Activated CD4-positive, alpha-beta T cell treated with anti-CD3 and anti-CD28 coated beads, Interleukin-2, amount 10 ng/mL, durations not matched to agents 7 days and 5 days (primary cell): ENCODE data around the gene KLHL22. TPM values are rescaled to one million over a fixed set of nuclear protein-coding genes. Genes with fewer than 3 reads are reported as not detected.
"Not testable (repeated sequence)": the region's sequence is repeated elsewhere in the genome, so short reads cannot be mapped to it uniquely, and the experiment has no call there.

Experiments used
- CTCF ChIA-PET: fragments of 350-600 bp; sonication (Branson Sonifier 250); formaldehyde crosslinking; loops from one replicate; lab custom pipeline; 2021; ENCODE audit warnings: antibody characterized with exemption; lab: Charles Lee
- POLR2A ChIA-PET: fragments of 350-600 bp; sonication (Branson Sonifier 250); formaldehyde crosslinking; loops from one replicate; lab custom pipeline; 2021; ENCODE audit warnings: antibody characterized with exemption; lab: Charles Lee
- DNase-seq: peaks from one replicate; pipeline ENCODE4 v3.0.0-alpha.2; 2020
- H3K27ac Mint-ChIP-seq: one replicate; pipeline ENCODE4 v1.8.0; 2021; ENCODE audit warnings: mild to moderate bottlenecking, moderate library complexity, mixed read lengths
- H3K27me3 Mint-ChIP-seq: one replicate; pipeline ENCODE4 v1.8.0; 2021; ENCODE audit warnings: mixed read lengths
- H3K36me3 Mint-ChIP-seq: one replicate; pipeline ENCODE4 v1.8.0; 2021; ENCODE audit warnings: low read depth, mixed read lengths
- H3K4me1 Mint-ChIP-seq: one replicate; pipeline ENCODE4 v1.8.0; 2021; ENCODE audit warnings: mixed read lengths
- H3K4me3 Mint-ChIP-seq: one replicate; pipeline ENCODE4 v1.8.0; 2021; ENCODE audit warnings: mild to moderate bottlenecking, moderate library complexity, mixed read lengths
- H3K9me3 Mint-ChIP-seq: one replicate; pipeline ENCODE4 v1.8.0; 2021; ENCODE audit warnings: mixed read lengths
- total RNA-seq, 2 experiments: library from RNA; stranded (reverse); gene quantifications; one replicate each; pipeline ENCODE4 v1.2.3, GENCODE V29; 2021

Gene KLHL22
- total RNA-seq, 2 experiments from 2014 or later: 38.7 to 40.1 TPM

- POLR2A ChIA-PET: interaction anchor here (0.7 kb wide), 1 partner anchor 42 kb away, joined by 3 read pairs; no protein-coding TSS in a partner anchor
- H3K4me3 Mint-ChIP-seq: no peak overlapping the region
- no peak for DNase-seq
- H3K27me3 Mint-ChIP-seq: no peaks in the 10 kb centered on the region
- no peak overlapping the region for H3K27ac Mint-ChIP-seq
- H3K4me1 Mint-ChIP-seq: peaks cover 40% of the 10 kb centered on the region
- no peaks in the 10 kb centered on the region for H3K9me3 Mint-ChIP-seq
- CTCF ChIA-PET: interaction anchor here (1.4 kb wide), 1 partner anchor 18 kb away, joined by 4 read pairs; no protein-coding TSS in a partner anchor
- H3K36me3 Mint-ChIP-seq: peaks cover 24% of the 10 kb centered on the region
Measured at GRCh38 chr22:20490941-20491307, 4.7 kb downstream of the KLHL22 start.

DNA sequence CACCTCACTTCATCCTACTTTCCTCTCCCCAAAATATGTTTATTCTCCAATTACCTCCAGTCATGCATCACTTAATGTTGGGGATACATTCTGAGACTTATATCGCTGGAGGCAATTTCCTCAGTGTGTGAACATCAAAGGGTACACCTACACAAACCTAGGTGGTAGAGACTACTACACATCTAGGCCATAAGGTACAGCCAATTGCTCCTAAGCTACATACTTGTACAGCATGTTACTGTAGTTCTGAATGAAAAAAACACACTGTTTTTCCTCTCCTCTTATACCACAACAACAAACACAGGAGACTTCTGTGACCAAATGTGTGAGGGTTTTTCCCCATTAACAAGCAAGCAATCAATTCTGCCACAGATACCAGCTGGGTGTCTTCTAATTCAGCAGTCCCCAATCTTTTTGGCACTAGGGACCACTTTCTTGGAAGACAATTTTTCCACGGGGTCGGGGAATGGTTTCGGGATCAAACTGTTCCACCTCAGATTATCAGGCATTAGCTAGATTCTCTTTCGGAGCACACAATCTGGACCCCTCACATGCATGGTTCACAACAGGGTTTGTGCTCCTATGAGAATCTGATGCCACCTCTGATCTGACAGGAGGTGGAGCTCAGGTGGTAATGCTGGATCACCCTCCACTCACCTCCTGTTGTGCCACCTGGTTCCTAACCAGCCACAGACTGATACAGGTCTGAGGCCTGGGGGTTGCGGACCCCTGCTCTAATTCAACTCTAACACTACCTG lies 5.2 kb downstream of the KLHL22 start:
- ChIA-PET POLR2A (interaction anchor here (0.6 to 0.7 kb wide), 2 partner anchors 42 to 93 kb away, joined by 3 to 4 read pairs; no protein-coding TSS in a partner anchor), CTCF (interaction anchor here (1.4 kb wide), 1 partner anchor 18 kb away, joined by 4 read pairs; no protein-coding TSS in a partner anchor)
- H3K4me1 Mint-ChIP-seq: peaks cover 41% of the 10 kb centered on the region

DNA sequence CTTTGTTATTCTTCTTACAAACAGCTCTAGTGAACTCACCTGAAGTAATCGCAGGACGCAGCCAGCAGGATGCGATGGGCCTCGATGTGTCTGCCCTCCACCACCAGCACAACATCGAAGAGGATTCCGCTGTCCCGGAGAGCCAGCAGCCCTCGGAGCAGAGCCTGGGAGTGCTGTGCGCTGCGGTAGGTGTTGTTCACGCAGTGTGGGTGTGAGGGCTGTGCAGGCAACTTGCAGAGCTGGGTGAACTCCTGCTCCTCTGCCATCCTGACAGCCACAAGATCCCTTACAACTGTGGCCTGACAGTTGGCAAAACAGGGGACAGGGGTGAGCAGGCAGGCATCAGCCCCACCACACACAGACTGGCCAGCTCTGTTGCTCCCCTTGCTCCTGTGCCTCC lies 6.6 kb downstream of the KLHL22 start:
- Mint-ChIP-seq H3K4me3 (no peak overlapping the region), H3K36me3 (peaks cover 21% of the 10 kb centered on the region), H3K4me1 (peaks cover 35% of the 10 kb centered on the region), H3K27me3 (no peaks in the 10 kb centered on the region), H3K9me3 (no peaks in the 10 kb centered on the region), H3K27ac (no peak overlapping the region)
- no peak for DNase-seq
- POLR2A ChIA-PET: no interaction called here
- CTCF ChIA-PET: no interaction called here

More for the DNA sequence above, 5.2 kb downstream of the KLHL22 start:
- no peak overlapping the region for H3K27ac Mint-ChIP-seq
- no peak for DNase-seq
- no peaks in the 10 kb centered on the region for H3K9me3 Mint-ChIP-seq
- no peak overlapping the region for H3K4me3 Mint-ChIP-seq
- no peaks in the 10 kb centered on the region for H3K27me3 Mint-ChIP-seq
- H3K36me3 Mint-ChIP-seq: peaks cover 24% of the 10 kb centered on the region

DNA sequence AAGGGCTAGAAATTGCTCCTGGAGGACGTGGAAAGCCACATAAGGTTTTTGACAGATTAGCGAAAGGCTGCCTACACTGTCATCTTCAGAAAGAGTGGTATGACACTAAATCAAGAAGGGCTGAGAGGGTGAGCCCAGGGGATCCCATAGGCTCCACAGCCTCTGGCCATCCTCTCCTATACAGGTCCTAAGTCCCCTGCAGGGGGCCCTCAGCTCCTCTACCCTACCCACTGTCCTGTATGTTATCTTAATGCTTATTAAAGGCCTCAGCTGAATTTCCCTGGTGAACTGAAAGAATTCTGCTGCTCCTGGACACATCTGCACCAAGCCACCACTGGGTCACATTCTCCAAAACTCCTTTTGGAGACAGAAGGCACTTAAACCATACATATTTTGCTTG lies 7.9 kb downstream of the KLHL22 start:
- H3K27me3 Mint-ChIP-seq: no peaks in the 10 kb centered on the region
- no peaks in the 10 kb centered on the region for H3K9me3 Mint-ChIP-seq
- peaks cover 28% of the 10 kb centered on the region for H3K4me1 Mint-ChIP-seq
- DNase-seq: no peak
- H3K36me3 Mint-ChIP-seq: peaks cover 26% of the 10 kb centered on the region
- no peak overlapping the region for H3K27ac Mint-ChIP-seq
- POLR2A ChIA-PET: interaction anchor here (0.7 kb wide), 1 partner anchor 27 kb away, joined by 3 read pairs; no protein-coding TSS in a partner anchor
- H3K4me3 Mint-ChIP-seq: no peak overlapping the region
- CTCF ChIA-PET: no interaction called here

- H3K9me3 Mint-ChIP-seq: no peaks in the 10 kb centered on the region
- ChIA-PET CTCF (no interaction called here), POLR2A (no interaction called here)
- DNase-seq: no peak
- no peaks in the 10 kb centered on the region for H3K27me3 Mint-ChIP-seq
- H3K4me3 Mint-ChIP-seq: no peak overlapping the region
- H3K27ac Mint-ChIP-seq: no peak overlapping the region
- peaks cover 21% of the 10 kb centered on the region for H3K4me1 Mint-ChIP-seq
- H3K36me3 Mint-ChIP-seq: peaks cover 28% of the 10 kb centered on the region
Measured at GRCh38 chr22:20486229-20486628, 9.4 kb downstream of the KLHL22 start.

DNA sequence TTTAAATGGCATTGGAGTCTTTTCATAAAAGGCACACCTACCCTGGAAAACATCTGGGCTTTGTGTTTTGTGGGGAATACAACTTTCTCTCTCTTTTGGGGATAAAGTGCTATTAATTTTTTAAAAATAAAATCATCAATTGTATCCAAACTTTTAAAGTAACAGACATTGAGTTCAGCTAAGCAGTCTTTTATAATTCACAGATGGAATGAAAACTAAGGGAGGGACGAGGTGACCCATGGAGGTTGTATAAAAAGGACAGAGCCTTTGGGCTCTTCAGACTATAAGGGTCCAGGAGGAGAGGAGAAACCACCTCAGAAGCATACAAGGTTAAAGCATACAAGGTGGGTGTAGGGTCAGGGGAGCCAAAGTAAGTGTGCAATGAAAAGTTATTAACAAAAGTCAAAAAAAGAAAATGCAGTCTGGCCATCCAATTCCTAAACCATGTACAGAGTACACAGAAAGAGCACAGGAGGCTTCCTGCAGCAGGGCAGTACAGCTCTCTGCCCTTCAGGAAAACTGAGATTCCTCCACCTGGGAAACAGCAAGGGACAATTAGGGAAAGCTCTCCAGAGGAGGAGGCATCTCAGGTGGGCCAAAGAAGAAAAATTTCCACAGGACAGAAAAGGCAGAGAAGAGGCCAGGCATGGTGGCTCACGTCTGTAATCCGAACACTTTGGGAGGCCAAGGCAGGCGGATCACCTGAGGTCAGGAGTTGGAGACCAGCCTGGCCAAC lies 10.5 kb downstream of the KLHL22 start:
- Mint-ChIP-seq H3K27ac (no peak overlapping the region), H3K4me3 (no peak overlapping the region), H3K4me1 (peaks cover 13% of the 10 kb centered on the region), H3K36me3 (peaks cover 26% of the 10 kb centered on the region), H3K9me3 (no peaks in the 10 kb centered on the region), H3K27me3 (no peaks in the 10 kb centered on the region)
- CTCF ChIA-PET: interaction anchor here (1.1 to 1.6 kb wide), 4 partner anchors 8 to 22 kb away, joined by 4 to 5 read pairs (median 4); no protein-coding TSS in a partner anchor
- POLR2A ChIA-PET: no interaction called here
- DNase-seq: no peak

DNA sequence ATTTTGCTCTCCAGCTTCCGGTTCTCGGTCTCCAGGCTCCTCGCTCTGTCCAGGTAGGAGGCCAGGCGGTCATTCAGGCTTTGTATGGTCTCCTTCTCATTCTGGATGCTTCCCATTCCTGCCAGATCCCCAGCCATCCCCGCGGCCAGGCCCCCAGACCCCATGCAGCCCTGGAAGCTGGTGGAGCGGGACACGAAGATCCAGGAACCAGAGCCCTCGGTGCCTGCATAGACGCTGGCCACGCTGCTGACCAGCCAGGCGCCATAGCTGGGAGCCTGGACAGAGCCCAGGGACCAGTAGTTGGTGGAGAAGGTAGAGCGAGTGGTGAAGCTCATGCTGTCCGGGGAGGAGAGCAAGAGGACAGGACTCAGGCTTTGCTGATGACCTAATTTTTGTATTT lies 11.8 kb downstream of the KLHL22 start:
- Mint-ChIP-seq H3K4me1 (peaks cover 12% of the 10 kb centered on the region), H3K27me3 (no peaks in the 10 kb centered on the region), H3K27ac (no peak overlapping the region), H3K9me3 (no peaks in the 10 kb centered on the region), H3K4me3 (no peak overlapping the region), H3K36me3 (peaks cover 26% of the 10 kb centered on the region)
- POLR2A ChIA-PET: no interaction called here
- CTCF ChIA-PET: interaction anchor here (0.6 to 1.6 kb wide), 7 partner anchors 9 to 294 kb away, joined by 3 to 5 read pairs (median 4); no protein-coding TSS in a partner anchor
- no peak for DNase-seq

GRCh38 chr22:20483143-20483506 lies 12.5 kb downstream of the KLHL22 start:
- H3K36me3 Mint-ChIP-seq: peaks cover 24% of the 10 kb centered on the region
- H3K4me3 Mint-ChIP-seq, H3K27me3 Mint-ChIP-seq, POLR2A ChIA-PET, H3K9me3 Mint-ChIP-seq, H3K27ac Mint-ChIP-seq, DNase-seq: not testable (repeated sequence)
- peaks cover 12% of the 10 kb centered on the region for H3K4me1 Mint-ChIP-seq
- CTCF ChIA-PET: interaction anchor here (1.2 kb wide), 1 partner anchor 88 kb away, joined by 3 read pairs; no protein-coding TSS in a partner anchor

GRCh38 chr22:20479612-20480196 lies 15.9 kb downstream of the KLHL22 start:
- peaks cover 25% of the 10 kb centered on the region for H3K4me1 Mint-ChIP-seq
- no peaks in the 10 kb centered on the region for H3K9me3 Mint-ChIP-seq
- H3K27me3 Mint-ChIP-seq: no peaks in the 10 kb centered on the region
- peak overlapping the region; percentile 10 for H3K27ac Mint-ChIP-seq
- H3K4me3 Mint-ChIP-seq: no peak overlapping the region
- H3K36me3 Mint-ChIP-seq: peaks cover 21% of the 10 kb centered on the region
- CTCF ChIA-PET: interaction anchor here (1.3 kb wide), 1 partner anchor 61 kb away, joined by 3 read pairs; no protein-coding TSS in a partner anchor
- DNase-seq: no peak
- POLR2A ChIA-PET: no interaction called here

DNA sequence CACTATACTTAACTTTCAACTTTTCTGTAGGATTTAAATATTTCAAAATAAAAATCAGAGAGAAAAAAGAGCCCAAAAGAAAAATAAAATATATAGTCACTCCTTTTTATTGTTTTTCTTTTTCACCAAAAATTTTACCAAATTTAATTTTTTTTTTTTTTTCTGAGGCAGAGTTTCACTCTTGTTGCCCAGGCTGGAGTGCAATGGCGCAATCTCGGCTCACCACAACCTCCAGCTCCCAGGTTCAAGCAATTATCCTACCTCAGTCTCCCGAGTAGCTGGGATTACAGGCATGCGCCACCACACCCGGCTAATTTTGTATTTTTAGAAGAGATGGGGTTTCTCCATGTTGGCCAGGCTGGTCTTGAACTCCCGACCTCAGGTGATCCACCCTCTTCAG lies 17.5 kb downstream of the KLHL22 start:
- DNase-seq, H3K9me3 Mint-ChIP-seq, H3K27me3 Mint-ChIP-seq, POLR2A ChIA-PET, H3K27ac Mint-ChIP-seq, CTCF ChIA-PET, H3K4me3 Mint-ChIP-seq: not testable (repeated sequence)
- Mint-ChIP-seq H3K36me3 (peaks cover 16% of the 10 kb centered on the region), H3K4me1 (peaks cover 29% of the 10 kb centered on the region)

GRCh38 chr22:20475569-20475968 lies 20.0 kb downstream of the KLHL22 start:
- H3K4me3 Mint-ChIP-seq, H3K9me3 Mint-ChIP-seq, H3K27me3 Mint-ChIP-seq, DNase-seq, CTCF ChIA-PET, POLR2A ChIA-PET: not testable (repeated sequence)
- H3K4me1 Mint-ChIP-seq: peaks cover 34% of the 10 kb centered on the region
- H3K27ac Mint-ChIP-seq: peak overlapping the region; percentile 72
- H3K36me3 Mint-ChIP-seq: peaks cover 27% of the 10 kb centered on the region

GRCh38 chr22:20475115-20475436 lies 20.5 kb downstream of the KLHL22 start:
- DNase-seq: no peak
- no peaks in the 10 kb centered on the region for H3K9me3 Mint-ChIP-seq
- H3K4me1 Mint-ChIP-seq: peaks cover 32% of the 10 kb centered on the region
- ChIA-PET POLR2A (no interaction called here), CTCF (interaction anchor here (0.7 kb wide), 1 partner anchor 44 kb away, joined by 3 read pairs; no protein-coding TSS in a partner anchor)
- H3K27ac Mint-ChIP-seq: peak overlapping the region; percentile 72
- no peaks in the 10 kb centered on the region for H3K27me3 Mint-ChIP-seq
- H3K4me3 Mint-ChIP-seq: no peak overlapping the region
- peaks cover 28% of the 10 kb centered on the region for H3K36me3 Mint-ChIP-seq
